IMR-90 (cell line): ENCODE data around the gene SETDB1.

Source experiments
- CEBPB ChIP-seq: IDR thresholded peaks from 2 replicates; pipeline ENCODE4 v1.6.1; 2012; ENCODE audit warnings: low read depth, low read length, improper control_type of control experiment
- CTCF ChIP-seq: conservative IDR thresholded peaks from 2 replicates; pipeline ENCODE4 v1.5.1; 2012; ENCODE audit warnings: mild to moderate bottlenecking, low read depth, low read length, improper control_type of control experiment
- MAFK ChIP-seq: IDR thresholded peaks from 2 replicates; pipeline ENCODE4 v1.6.1; 2012; ENCODE audit warnings: low read depth, low read length, improper control_type of control experiment
- POLR2A ChIP-seq: IDR thresholded peaks from 2 replicates; pipeline ENCODE4 v1.6.1; 2012; ENCODE audit warnings: mild to moderate bottlenecking, low read depth, low read length
- USF2 ChIP-seq: fragments of 150-350 bp; IDR thresholded peaks from 2 replicates; pipeline ENCODE4 v1.6.1; 2017; ENCODE audit warnings: mild to moderate bottlenecking, antibody characterized with exemption, low read length, low read depth

GRCh38 chr1:150902751-150903150, 23.4 kb upstream of the SETDB1 start:
- TF ChIP-seq USF2, result no peak
- TF ChIP-seq CTCF, result no peak
- TF ChIP-seq MAFK, result no peak
- TF ChIP-seq CEBPB, result no peak
- TF ChIP-seq POLR2A, result no peak
